Measurements from ENCODE around the gene ECPAS.
"Not testable (repeated sequence)": the region's sequence is repeated elsewhere in the genome, so short reads cannot be mapped to it uniquely, and the experiment has no call there.

The ECPAS gene

DNA sequence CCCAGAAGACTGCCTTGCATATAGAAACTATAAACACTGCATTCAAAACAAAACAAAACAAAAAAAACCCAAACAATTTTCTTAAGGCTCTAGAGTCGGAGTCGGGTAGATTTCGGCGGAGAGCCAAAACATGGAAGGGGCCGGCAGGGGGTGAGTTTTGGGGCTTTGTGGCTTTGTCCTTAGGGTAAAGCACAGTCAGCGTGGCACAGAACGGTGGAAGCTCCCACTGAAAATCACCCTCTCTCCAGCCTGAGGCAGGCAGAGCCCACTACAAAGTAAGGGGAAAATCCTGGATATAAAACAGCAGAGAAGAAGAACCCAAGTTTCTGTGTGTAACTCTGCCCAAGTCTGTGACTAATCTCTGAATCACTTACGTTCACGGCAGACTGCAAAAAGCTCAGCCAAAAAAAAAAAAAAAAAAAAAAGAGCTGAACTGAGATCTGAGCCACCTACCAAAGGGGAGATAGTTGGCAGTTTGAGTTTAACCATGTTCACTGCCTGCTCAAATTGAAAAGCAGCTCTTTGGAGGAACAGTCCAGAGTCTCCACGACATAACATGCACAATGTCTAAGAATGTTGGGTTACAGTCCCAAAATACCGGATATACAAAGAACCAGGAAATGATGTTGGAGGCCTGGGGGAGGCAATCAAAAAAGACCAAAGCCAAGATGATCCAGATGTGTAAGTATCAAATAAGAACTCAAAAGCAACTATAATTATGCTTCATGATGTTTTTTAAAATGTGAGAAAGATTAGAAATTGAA lies 127.5 kb downstream of the ECPAS start:
- DNase-seq = peak in 2 of 56 donors; percentile 3 to 7

DNA sequence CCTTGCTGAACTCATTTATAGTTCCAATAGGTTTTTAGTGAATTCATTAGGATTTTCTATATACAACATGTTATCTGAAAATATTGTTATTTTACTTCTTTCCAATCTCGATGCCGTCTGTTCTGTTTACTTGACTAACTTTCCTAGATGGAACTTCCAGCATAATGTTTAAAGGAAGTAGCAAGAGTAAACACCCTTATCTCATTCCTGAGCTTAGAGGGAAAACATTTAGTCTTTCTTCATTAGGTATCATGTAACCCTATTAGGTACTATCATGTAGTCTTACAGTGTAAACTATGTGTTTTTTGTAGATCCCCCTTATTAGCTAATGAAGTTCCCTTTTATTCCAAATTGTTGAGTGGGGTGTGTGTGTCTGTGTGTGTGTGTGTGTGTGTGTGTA lies 131.6 kb downstream of the ECPAS start:
- no peak for DNase-seq

DNA sequence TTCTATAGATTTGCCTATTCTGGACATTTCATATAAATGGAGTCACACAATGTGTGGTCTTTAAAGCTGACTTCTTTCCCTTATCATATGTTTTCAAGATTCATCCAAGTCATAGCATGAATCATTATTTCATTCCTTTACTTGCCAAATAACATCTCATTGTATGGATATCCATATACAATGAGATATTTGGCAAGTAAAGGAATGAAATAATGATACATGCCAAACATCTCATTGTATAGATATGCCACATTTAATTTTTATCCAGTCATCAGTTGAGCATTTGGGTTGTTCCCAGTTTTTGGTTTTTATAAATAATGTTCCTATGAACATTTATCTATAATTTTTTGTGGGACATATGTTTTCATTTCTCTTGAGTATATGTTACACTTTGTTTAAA lies 133.6 kb downstream of the ECPAS start:
- no peak for DNase-seq

DNA sequence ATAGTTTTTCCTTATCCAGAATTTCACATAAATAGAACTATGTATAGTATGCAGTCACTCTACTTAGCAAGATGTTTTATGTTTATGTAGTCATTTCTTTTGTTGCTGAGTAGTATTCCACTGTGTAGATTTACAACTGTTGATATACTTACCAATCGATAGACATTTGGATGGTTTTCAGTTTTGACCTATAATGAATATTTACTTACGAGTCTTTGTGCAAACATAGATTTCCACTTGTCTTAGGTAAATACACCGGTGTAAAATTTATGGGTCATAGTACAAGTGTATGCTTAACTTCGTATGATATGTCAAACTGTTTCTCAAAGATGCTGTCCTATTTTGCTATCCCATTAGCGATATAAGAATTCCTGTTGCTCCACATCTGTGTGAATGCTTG lies 134.4 kb downstream of the ECPAS start:
- no peak for DNase-seq

DNA sequence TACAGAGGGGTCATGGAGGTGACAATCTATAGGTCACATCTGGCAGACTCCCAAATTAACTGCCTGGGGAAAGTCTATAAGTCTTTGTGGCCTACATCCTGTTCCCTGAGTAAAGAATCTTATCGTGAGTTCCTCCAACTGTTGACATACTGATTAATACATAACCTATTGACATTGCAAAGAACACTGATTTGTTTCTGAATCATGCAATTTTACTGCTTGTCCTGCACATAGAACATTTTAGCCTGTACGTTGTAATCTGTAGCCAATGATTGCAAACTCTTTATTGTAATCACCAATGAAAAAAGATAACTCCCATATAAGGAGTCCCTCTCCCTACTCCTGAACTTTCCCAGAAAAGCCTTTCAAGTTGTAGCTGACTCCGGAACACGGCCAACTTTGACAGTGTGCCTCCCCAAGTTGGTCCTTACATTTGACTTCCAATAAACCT lies 135.3 kb downstream of the ECPAS start:
- no peak for DNase-seq

DNA sequence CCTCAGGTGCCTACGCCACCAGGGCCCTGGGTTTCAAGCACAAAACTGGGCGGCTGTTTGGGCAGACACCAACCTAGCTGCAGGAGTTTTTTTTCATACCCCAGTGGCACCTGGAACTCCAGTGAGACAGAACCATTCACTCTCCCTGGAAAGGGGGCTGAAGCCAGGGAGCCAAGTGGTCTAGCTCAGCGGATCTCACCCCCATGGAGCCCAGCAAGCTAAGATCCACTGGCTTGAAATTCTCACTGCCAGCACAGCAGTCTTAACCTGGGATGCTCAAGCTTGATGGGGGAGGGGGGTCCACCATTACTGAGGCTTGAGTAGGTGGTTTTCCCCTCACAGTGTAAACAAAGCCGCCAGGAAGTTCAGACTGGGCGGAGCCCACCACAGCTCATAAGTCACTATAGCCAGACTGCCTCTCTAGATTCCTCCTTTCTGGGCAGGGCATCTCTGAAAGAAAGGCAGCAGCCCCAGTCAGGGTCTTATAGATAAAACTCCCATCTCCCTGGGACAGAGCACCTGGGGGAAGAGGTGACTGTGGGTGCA lies 149.8 kb downstream of the ECPAS start:
- not testable (repeated sequence) for DNase-seq

DNA sequence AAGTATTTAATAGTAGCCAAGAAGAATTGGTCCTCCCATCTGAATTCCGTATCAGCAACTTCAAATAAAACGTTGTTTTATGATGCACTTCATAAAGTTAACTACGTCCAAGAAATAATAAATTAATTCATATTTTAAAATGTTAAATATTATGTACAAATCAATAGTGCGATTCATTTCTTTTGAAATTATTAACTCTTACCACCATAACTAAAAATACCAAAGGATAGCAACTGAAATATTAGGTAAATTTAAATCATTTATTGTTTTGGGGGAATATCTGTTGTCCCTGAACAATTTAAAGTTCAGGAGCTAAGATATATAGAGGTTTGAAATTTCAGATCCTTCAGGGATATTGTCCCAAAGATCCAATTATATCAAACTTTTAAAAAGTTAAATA lies 154.1 kb downstream of the ECPAS start, which contains the start of gene OR2K2:
Gene OR2K2 (minus strand): TSS at position 101 of the 400 bp plus-strand sequence. CDS start 1,791 bp downstream, outside the sequence.
- no peak for DNase-seq

DNA sequence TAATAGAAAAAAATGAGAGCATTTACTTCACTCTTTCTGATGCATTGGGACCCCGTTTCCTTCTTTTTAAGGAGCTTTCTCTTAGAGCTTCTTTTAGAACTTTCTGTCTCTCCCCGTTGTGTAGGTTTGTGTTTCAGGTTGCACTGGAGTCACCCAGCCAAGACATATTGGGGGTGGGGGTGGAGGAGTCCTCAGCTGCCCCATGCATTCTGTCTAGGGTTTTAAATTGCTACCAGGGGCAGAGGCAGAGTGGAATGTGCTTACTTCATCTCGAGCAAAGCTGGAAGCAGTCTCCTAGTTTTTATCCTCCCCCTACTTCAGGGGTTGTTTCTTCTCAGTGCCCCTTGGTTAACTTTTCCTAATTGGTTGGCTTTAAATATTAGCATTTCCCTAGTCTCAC lies 163.6 kb downstream of the ECPAS start:
- no peak for DNase-seq

DNA sequence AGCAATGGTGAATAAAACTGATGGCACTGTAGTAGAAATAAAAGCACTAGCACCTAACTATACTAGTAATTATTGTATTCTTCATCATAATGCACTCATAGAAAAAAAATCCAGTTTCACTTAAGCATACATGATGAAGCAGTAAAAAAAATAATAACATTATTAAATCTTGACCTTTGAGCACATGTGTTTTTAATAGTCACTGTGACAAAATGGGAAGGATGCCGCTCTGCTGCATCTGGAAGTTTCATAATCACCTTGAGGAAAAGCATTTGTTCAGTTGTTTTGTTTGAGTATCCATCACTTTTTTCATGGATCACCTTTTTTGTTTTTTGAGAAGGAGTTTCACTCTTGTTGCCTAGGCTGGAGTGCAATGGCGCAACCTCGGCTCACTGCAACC lies 167.4 kb downstream of the ECPAS start:
- no peak for DNase-seq
